T-helper 17 cell (primary cell): ENCODE data around the gene LRRC8D. TPM values are rescaled to one million over a fixed set of nuclear protein-coding genes. Genes with fewer than 3 reads are reported as not detected.

Experiments
- ATAC-seq: fragments of 150-1000 bp; cut with Tn5 transposase; 2 replicates; pipeline ENCODE4 v1.10.0; 2021; ENCODE audit warnings: mild to moderate bottlenecking, moderate library complexity
- DNase-seq, 3 donors: peaks; one replicate each; pipeline versions ENCODE4 v3.0.0 to v3.0.0-alpha.2; 2020 to 2021
- H3K9me3 ChIP-seq: one replicate; pipeline ENCODE4 v1.7.0; 2013; ENCODE audit warnings: low read length, mild to moderate bottlenecking; ENCODE audit not compliant: control insufficient read depth, poor library complexity, severe bottlenecking
- H3K27ac Mint-ChIP-seq: one replicate; pipeline ENCODE4 v1.8.0; 2022; ENCODE audit warnings: mild to moderate bottlenecking, moderate library complexity, mixed read lengths
- H3K27me3 Mint-ChIP-seq: one replicate; pipeline ENCODE4 v1.8.0; 2022; ENCODE audit warnings: mixed read lengths
- H3K36me3 Mint-ChIP-seq: one replicate; pipeline ENCODE4 v1.8.0; 2022; ENCODE audit warnings: low read depth, mixed read lengths
- H3K4me1 Mint-ChIP-seq: one replicate; pipeline ENCODE4 v1.8.0; 2022; ENCODE audit warnings: mild to moderate bottlenecking, mixed read lengths
- H3K4me3 Mint-ChIP-seq: one replicate; pipeline ENCODE4 v1.8.0; 2022; ENCODE audit warnings: mild to moderate bottlenecking, moderate library complexity, mixed read lengths
- total RNA-seq, 4 donors: library from RNA in 2 of 4; stranded (reverse) in 2 of 4; gene quantifications; one replicate each; pipeline ENCODE4 v1.2.3 and lab custom pipeline; 2022 to 2026

The LRRC8D gene
- total RNA-seq, 2 donors from 2014 or later = 28.3 to 33.5 TPM

DNA sequence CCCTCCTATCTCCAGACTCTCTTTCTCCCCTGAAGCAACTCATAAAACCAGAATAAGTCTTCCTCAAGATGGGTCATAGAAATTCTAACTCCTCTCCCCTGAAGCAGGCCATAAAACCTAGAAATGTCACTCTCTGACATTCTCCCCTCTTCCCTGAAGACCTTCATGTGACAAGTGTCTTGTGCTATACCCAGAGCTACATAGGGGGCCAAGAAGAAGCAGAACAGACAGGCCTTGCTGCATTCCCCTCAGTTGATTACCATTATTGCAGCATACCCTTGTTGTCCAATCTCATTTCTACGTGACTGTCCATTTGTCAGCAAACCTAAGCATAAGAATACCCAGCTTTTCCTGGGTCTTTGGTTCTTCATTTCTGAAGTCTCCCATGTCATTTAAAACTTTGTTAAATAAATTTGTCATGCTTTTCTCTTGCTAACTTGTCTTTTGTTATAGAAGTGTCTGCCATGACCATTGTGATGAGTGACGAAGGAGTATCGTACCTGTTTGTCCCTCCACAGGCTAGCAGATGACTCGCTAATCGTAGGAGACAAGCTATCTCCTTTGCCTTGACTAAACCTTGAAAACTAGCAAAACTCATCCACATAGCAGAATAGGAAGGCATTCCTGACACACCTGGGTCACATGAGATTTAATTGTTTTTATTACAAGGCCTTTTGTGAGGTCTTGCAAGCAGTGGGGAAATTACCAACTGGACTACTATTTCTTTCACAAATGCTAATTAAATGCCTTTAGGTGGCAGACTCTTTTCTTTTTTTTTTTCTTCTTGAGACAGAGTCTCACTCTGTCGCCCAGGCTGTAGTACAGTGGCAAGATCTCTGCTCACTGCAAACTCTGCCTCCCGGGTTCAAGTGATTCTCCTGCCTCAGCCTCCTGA is 134.7 kb downstream of the LRRC8D start:
- Mint-ChIP-seq H3K36me3 (peaks cover 7% of the 10 kb centered on the region), H3K4me3 (no peak overlapping the region), H3K27ac (no peak overlapping the region), H3K4me1 (peaks cover 18% of the 10 kb centered on the region), H3K27me3 (peaks cover 9% of the 10 kb centered on the region)
- DNase-seq (no peak), ATAC-seq (no peak)
- H3K9me3 ChIP-seq = no peaks in the 10 kb centered on the region

- H3K9me3 ChIP-seq = no peaks in the 10 kb centered on the region
- peaks cover 18% of the 10 kb centered on the region for H3K4me1 Mint-ChIP-seq
- H3K27me3 Mint-ChIP-seq = peaks cover 9% of the 10 kb centered on the region
- DNase-seq = no peak
- peak; percentile 41 for ATAC-seq
- H3K4me3 Mint-ChIP-seq = no peak overlapping the region
- H3K27ac Mint-ChIP-seq = no peak overlapping the region
- peaks cover 7% of the 10 kb centered on the region for H3K36me3 Mint-ChIP-seq
Measured at GRCh38 chr1:89957107-89957506, 136.3 kb downstream of the LRRC8D start.

DNA sequence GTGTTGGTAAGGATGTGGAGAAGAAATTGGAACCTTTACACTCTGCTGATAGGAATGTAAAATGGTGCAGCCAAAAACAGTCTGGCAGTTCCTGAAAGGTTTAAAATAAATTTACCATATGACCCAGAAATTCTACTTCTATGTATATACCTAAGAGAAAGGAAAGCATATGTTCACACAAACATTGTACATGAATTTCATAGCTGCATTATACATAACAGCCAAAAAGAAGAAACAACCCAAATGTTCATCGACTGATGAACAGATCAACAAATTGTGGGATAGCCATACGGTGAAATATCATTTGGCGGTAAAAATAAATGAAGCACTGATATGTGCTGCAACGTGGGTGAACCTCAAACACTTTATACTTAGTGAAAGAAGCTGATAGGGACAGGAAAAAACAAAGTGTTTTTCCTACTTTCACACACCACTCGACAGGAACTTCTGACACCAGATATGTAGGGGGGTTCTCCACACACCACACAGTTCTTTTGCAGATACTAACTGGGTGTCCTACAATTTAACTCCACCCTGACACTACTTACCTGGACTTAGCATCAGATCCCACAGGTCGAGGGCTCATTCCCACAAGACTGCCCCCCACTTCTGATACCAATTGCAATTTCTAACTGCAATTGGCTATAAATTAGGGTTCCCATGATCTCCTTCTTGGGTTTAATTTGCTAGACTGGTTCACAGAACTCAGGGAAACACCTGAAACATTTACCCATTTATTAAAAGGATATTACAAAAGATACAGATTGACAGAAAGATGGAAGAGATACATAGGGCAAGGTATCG is 138.2 kb downstream of the LRRC8D start:
- no peaks in the 10 kb centered on the region for H3K9me3 ChIP-seq
- Mint-ChIP-seq H3K27ac (no peak overlapping the region), H3K4me1 (peaks cover 13% of the 10 kb centered on the region), H3K27me3 (peaks cover 15% of the 10 kb centered on the region), H3K36me3 (peaks cover 7% of the 10 kb centered on the region), H3K4me3 (no peak overlapping the region)
- DNase-seq (no peak), ATAC-seq (no peak)

DNA sequence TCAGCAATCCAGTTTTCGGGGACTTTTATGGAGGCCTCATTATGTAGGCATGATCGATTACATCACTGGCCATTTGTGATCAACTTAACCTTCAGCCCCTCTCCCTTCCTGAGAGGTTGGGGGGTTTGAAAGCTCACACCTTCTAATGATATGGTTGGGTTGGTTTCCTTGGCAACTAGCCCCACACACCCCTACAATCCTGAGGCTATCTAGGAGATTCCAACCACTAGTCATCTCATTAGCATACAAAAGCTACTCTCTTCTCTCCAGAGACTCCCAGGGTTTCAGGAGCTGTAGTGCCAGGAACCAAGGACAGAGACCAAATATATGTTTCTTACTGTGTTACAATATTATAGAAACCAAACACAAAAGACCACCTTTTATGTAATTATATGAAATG is 138.9 kb downstream of the LRRC8D start:
- peaks cover 15% of the 10 kb centered on the region for H3K27me3 Mint-ChIP-seq
- H3K27ac Mint-ChIP-seq = no peak overlapping the region
- ATAC-seq (no peak), DNase-seq (no peak)
- no peak overlapping the region for H3K4me3 Mint-ChIP-seq
- H3K36me3 Mint-ChIP-seq = peaks cover 7% of the 10 kb centered on the region
- no peaks in the 10 kb centered on the region for H3K9me3 ChIP-seq
- peaks cover 12% of the 10 kb centered on the region for H3K4me1 Mint-ChIP-seq

GRCh38 chr1:89962024-89962741 is 141.4 kb downstream of the LRRC8D start:
- no peaks in the 10 kb centered on the region for H3K9me3 ChIP-seq
- H3K4me3 Mint-ChIP-seq = no peak overlapping the region
- peaks cover 5% of the 10 kb centered on the region for H3K36me3 Mint-ChIP-seq
- H3K4me1 Mint-ChIP-seq = peaks cover 7% of the 10 kb centered on the region
- DNase-seq (no peak), ATAC-seq (no peak)
- no peak overlapping the region for H3K27ac Mint-ChIP-seq
- peaks cover 15% of the 10 kb centered on the region for H3K27me3 Mint-ChIP-seq

DNA sequence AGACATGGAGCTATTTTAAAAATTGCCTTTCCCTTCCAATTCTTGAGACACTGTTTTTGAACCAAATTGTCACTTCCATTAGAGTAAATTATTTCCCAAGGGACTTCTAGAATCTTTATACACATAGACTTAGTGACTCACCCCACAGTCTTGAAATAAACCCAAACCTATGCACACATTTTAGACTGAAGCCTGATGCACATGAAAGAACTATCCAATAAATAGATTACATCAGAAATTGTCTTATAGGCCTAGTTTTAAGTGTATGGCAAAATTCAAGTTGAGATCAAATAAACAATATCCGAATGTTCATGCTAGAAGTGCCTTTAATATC is 141.9 kb downstream of the LRRC8D start:
- no peak for DNase-seq
- Mint-ChIP-seq H3K27me3 (peaks cover 15% of the 10 kb centered on the region), H3K4me3 (no peak overlapping the region), H3K27ac (no peak overlapping the region), H3K36me3 (peaks cover 5% of the 10 kb centered on the region), H3K4me1 (peaks cover 5% of the 10 kb centered on the region)
- H3K9me3 ChIP-seq = no peaks in the 10 kb centered on the region
- ATAC-seq = no peak

DNA sequence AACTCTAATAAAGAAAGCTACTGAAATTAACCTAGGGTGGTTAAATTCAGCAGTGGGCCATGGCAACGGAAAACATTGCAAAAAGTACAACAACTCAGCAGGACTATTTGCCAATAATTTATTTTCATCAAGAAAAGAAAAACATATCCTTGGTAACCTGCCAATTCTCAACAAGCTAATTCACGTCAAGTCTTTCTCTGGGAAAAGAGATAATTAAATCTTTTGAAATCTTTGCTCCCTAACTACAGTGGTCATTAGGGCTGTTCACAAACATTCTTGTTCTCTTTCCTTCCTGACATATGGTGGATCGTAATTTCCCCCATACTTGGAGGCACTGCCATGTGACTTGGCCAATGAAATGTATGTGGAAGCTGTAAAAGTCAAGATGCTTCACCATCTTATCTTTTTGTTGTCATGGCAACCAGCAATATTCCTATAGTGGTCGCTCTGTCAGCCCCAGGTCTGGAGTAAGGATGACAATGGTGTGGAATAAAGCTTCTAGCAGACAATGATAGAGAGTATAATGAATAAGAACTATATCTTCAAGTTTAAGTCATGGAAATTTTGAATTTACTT is 144.4 kb downstream of the LRRC8D start:
- H3K4me1 Mint-ChIP-seq = no peaks in the 10 kb centered on the region
- no peak overlapping the region for H3K27ac Mint-ChIP-seq
- no peak for DNase-seq
- H3K27me3 Mint-ChIP-seq = peaks cover 6% of the 10 kb centered on the region
- H3K9me3 ChIP-seq = no peaks in the 10 kb centered on the region
- H3K36me3 Mint-ChIP-seq = no peaks in the 10 kb centered on the region
- H3K4me3 Mint-ChIP-seq = no peak overlapping the region
- no peak for ATAC-seq

- no peak overlapping the region for H3K4me3 Mint-ChIP-seq
- no peak for ATAC-seq
- H3K36me3 Mint-ChIP-seq = no peaks in the 10 kb centered on the region
- H3K9me3 ChIP-seq = no peaks in the 10 kb centered on the region
- DNase-seq = no peak
- H3K27me3 Mint-ChIP-seq = peaks cover 6% of the 10 kb centered on the region
- H3K27ac Mint-ChIP-seq = peak overlapping the region; percentile 66
- H3K4me1 Mint-ChIP-seq = no peaks in the 10 kb centered on the region
Measured at GRCh38 chr1:89966656-89967055, 145.8 kb downstream of the LRRC8D start.

DNA sequence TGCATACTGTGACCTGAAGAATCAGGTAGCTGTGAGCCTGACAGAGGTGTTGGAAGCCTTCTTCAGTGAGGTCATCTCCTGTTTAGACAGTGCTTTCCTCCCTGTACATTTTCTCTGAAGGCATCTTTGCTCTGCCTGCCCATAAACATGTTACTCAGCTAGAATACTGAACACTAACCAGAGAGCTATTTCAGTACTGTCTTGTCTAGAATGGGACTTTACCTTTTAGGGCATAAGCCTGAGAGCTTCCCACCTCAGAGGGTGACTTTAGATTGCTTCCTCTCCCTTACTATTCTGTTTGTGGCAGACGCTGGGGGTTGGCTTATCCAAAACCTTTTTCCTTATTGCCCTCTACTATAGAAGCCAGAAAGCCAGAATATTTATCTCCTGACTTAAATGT is 150.8 kb downstream of the LRRC8D start:
- Mint-ChIP-seq H3K4me3 (no peak overlapping the region), H3K4me1 (no peaks in the 10 kb centered on the region), H3K36me3 (no peaks in the 10 kb centered on the region), H3K27me3 (peaks cover 9% of the 10 kb centered on the region), H3K27ac (no peak overlapping the region)
- DNase-seq (no peak), ATAC-seq (no peak)
- H3K9me3 ChIP-seq = peaks cover 2% of the 10 kb centered on the region

- Mint-ChIP-seq H3K27ac (no peak overlapping the region), H3K4me1 (no peaks in the 10 kb centered on the region), H3K4me3 (no peak overlapping the region), H3K27me3 (peaks cover 9% of the 10 kb centered on the region), H3K36me3 (no peaks in the 10 kb centered on the region)
- ATAC-seq (no peak), DNase-seq (no peak)
- peaks cover 2% of the 10 kb centered on the region for H3K9me3 ChIP-seq
Measured at GRCh38 chr1:89972024-89972423, 151.2 kb downstream of the LRRC8D start.

DNA sequence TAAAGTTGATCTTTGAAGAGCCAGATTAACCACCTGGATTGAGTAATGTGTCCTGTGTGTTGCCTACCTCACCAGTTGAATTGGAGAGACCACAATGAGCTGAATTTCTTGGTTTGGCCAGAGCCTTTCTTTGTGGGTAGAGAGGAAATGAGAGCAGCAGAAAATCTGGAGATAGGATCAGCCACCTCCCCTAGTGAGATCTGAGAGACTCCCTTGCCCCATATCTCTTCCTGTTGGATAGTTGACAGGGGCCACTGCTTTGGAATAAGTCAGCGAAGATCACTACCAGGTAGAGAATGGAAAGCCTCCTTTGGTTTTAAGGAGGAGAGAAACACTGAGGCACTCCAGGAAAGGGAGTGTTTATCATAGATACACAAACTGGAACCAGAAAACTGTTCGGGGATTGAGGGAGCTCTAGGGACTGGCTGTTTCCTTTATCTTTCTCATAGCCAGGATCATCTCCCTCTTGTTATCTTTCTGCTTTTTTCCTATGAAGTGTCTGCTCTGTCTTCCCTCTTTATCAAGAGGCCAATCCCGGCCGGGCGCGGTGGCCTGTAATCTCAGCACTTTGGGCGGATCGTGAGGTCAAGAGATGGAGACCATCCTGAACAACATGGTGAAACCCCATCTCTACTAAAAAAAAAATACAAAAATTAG is 152.8 kb downstream of the LRRC8D start:
- Mint-ChIP-seq H3K4me1 (no peaks in the 10 kb centered on the region), H3K4me3 (no peak overlapping the region), H3K27ac (no peak overlapping the region), H3K27me3 (peaks cover 9% of the 10 kb centered on the region), H3K36me3 (no peaks in the 10 kb centered on the region)
- ATAC-seq = no peak
- peaks cover 2% of the 10 kb centered on the region for H3K9me3 ChIP-seq
- DNase-seq = no peak

- H3K4me1 Mint-ChIP-seq = no peaks in the 10 kb centered on the region
- DNase-seq (no peak), ATAC-seq (no peak)
- no peaks in the 10 kb centered on the region for H3K36me3 Mint-ChIP-seq
- no peak overlapping the region for H3K4me3 Mint-ChIP-seq
- peaks cover 2% of the 10 kb centered on the region for H3K9me3 ChIP-seq
- H3K27ac Mint-ChIP-seq = no peak overlapping the region
- H3K27me3 Mint-ChIP-seq = peaks cover 9% of the 10 kb centered on the region
Measured at GRCh38 chr1:89974256-89974655, 153.4 kb downstream of the LRRC8D start.
